ENCODE measurements around the gene RHEX.
"Not testable (repeated sequence)": the region's sequence is repeated elsewhere in the genome, so short reads cannot be mapped to it uniquely, and the experiment has no call there.

The RHEX gene

DNA sequence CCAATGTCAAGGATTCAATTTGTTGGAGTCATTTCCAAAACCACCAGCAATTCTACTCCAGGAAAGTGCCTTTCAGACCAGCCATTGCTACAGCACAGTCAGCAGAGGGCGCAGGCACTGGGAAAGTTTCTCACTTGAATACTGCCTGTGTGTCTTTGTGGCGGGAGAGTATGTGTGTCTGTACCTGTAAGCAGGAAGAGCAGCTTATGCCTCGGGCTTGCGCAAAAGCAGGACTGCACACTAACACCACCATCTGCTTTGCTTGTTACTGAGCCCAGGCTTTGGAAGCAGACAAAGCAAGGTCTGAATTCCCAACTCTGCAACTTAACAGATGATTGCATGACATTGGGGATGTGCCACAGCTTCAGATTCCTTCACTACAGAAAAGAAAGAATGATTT is 22.3 kb upstream of the RHEX start:
- DNase-seq, result peak; percentile 66

DNA sequence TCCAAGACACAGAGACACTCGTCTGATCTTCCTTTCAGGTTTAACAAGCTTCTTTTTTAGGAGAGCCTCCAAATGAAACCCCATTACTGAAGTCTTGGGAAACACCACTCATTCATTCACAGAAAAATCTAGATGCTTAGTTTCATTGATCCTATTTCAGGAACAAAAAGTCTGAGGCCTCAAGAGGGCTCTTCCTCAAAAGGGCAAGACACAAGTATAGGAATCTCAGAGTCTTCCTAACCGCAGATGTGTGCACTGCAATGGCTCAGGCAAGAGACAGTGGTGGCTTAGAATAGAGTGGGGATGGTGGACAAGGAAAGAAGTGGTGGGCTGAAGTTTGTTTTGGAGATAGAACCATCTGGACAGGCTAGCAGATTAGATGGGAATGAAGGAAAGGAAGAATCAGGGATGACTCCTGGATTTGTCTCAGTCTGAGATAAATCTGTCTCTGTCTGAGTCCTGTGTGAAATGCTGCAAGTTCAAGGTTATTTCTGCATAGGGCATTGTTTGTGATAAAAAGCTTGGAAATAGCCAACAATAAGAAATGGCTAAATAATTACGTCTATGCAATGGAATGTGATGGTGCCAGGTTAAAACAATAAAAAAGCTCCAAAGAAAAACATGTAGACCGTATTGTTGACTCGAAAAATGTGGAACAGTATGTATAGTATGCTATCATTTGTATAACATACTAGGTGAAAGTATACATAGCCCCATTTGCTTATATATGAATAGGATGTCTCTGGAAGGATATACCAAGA is 20.4 kb upstream of the RHEX start:
- DNase-seq, result no peak

DNA sequence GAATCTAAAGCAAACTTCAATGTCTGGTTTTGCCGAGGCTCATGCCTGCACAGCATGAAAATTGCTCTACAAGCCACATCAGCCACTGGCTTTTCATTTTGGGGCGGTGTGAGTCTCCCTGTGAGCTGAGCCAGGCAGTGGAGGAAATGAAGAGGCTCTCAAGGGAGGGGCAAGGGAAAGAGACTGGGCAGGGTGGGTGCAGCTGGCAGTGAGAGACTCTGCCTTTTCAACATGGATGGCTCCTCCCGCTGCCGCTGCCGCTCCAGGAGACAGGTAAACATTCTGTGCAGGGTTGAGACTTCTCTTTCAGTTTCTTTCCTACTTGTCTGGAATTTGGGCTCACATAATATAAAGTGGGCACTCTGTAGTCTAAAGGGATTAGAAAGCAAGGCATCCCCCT is 17.9 kb upstream of the RHEX start:
- no peak for DNase-seq

DNA sequence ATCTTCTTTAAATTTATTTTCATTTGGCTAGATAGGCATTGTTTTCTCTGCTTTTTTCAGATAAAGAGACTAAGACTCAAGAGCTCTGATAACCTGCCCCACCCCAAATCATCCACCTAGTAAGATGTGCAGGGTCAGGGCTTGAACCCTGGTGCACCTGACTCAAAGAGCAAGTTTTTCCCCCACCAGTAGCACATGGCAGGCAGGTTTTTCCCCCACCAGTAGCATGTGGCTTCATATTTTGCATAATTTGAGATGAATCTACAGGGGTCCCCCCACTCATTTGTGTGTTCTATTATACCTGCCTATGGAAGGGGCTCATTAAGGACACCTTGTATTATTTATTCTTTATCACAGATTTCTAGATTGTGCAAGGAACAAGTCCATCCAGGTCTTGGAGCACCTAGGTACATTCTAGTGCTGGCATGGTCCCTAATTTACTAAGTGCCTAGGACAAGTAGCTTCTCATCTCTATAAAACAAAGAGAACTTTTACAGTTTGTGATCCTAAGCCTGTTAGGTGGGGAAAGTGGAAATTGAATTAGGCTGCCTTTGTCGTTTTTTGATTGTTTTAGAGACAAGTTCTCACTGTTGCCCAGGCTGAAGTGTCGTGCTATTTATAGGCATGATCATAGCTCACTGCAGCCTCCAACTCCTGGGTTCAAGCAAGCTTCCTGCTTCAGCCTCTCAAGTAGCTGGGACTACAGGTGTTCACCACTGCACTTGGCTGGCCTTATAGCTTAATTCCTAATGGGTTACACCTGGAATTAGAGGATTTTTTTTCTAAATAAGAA is 16.1 kb upstream of the RHEX start:
- DNase-seq, result no peak

DNA sequence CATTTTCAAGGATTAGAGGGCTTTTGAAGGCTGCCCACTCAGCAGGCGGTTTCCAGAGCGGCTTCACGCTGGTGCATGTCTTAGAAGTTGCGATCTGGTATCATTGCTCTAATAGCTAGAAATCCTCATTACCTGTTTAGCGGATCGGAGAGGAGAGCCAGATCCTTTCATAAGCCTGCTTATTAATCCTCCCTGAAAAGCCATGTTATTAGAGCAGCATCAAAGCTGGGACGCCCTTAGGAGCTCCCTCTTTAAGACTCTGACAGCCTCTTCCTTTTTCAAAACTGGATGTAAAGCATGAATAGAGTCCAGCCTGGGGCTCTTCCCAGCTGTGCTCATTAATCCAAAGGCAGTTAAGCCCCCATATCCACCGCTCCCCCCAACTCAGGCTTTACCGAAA is 15.4 kb upstream of the RHEX start:
- no peak for DNase-seq

DNA sequence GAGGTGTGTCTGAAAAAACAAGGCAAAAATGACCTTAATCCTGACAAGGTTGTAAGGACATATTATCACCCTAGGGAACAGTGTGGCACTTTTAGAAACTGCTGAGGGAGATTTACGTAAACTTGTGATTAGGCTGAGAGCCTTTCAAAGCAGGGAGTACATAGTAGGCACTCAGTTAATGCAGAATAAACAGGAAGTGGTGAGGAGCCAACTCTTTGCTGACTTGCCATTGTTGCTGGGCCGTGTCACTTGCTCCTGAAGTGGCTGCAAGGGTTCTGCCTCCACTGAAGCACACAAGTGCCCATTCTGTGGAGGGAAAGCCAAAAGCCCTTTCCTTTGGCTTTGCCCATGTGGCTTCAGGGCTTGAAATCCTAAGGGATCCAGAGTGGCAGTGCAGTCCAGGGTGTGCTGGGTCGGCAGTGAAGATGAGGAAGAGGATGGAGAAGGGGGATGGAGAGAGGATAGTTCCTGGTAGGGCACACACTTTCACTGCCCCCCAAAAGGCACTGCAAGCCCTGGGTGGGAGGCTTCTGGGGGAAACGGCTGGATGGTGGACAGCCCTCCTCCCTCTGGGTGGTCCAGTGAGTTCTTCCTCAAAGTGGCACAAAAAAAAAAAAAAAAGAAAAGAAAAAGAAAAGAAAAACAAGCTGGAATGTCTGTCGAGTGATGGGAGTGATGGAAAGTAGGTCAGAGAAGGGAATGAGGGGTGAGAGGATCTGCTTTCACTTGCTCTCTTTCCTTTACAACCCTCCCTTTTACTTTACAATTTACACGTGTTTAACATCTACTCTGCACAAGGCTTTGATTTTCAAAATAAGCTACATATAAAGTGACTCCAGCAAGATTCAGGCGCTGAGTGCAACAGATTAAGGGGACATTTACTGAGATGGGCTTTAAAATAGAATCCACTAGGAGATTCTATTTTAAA is 13.7 kb upstream of the RHEX start:
- no peak for DNase-seq

DNA sequence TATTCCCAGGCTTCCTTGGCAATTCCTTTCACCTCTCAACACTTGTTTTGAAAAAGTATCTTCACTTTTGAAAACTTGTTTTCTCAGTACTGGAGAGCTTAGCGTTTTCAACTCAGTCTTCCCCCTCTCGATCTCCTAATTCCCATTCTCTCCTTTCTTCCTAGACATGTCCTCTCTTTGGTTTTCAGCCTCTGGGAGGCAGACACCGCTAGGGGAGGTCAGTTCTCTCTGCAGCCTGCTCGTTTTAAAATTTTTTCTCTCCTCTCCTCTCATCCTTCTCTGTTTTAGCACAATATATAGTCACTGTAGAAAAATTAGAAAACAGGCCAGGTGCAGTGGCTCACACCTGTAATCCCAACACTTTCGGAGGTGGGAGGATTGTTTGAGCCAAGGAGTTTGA is 12.6 kb upstream of the RHEX start:
- no peak for DNase-seq

DNA sequence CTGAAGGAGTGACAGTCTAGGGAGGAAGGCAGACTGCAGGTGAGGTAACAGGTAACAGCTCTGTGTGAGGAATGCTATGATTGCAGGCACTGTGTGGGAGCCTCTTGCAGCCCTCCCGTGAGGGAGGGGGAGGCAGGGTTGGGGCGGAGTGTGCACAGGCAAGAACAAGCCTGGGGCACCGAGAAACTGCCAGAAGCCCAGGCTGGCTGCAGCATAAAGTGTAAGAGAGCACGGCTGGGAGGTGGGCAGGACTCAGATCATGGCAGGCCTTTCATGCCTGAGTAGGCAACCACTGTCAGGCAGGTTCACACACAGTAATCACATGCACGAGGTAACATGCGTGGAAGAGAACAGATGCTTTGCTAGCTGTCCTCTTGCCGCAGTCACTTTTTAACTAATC is 11.3 kb upstream of the RHEX start:
- DNase-seq, result no peak

DNA sequence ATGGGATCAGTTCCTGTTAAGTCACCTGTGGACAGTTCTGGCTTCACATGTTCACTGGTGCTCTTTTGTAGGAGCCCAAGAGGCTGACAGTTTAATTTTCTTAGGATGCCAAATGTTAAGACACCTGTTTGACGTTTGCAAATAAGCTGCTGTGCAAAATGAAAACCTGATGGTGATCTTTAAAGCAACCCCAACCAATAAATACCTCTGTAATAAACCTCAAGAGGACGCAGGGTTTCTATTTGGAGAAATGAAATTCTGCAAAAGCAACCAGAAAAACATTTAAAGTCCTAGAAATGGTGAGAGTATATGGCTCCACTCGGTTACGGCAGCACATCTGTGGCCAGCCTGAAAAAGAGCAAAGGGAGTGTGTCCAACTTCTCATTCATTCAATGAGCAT is 5.7 kb upstream of the RHEX start:
- DNase-seq, result no peak

DNA sequence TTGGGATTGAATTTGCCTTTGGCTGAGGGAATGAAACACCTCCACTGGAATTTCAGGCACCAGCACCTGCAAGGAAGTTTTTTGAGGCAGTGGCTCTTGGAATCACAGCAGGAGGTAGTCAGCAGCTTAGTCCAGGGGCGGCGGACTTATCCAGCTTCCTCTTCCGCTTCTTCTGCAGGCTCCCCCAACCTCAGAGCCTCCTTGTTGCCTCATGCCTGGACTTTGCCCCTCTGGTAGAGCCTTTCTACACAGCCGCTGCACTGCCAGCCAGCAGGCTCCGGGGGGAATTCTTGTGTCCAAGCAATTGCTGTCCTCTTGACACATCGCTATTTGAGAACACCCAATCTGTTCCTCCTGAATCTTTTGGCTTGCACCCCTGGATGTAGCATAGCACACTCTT is 4.4 kb upstream of the RHEX start:
- no peak for DNase-seq

DNA sequence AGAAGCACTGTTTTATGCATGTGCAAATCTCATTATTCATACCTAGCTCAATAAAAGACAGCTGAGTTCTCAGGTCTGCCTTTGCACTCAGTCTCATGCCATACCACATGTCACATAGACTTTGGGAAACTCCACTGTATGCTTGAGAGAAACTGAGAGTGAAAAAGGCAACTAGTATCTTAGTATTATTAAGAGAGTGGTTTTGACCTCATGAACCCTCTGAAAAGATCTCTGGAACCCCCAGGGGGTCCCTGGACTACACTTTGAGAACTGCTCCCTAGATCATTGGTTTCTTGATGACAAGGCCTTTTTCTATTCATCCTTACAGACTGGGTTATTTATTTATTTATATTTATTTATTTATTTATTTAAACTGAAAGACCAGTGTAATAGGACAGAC is 3.7 kb upstream of the RHEX start:
- no peak for DNase-seq

DNA sequence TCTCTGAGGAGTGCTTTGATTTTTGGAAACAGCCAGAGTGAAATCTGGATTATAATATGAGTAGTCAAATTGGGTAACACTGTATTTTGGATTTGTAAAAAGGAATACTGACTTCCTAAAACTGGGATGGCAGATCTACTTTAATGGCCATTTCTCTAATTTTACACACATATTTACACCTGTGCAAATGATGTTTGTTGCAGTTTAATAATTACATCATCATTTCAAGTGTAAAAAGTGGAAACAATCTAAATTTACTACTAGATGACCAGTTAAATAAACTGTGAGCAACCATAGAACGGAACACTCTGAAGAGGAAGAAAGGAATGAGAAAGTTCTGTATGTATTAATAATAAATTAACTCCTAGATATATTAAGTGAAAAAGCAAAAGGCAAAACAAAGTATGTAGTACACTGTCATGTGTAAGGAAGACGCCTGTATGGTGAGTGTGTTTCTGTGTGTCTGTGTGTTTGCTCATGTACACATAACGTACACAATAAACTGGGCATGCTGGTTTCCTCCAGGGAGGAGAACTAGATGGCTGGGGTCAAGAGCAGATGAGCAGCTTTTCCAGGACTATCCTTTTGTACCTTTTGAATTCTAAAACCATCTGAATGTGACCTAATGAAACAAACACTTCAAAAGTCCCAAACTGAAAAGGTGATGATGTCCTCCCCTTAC is 2.9 kb upstream of the RHEX start:
- no peak for DNase-seq

DNA sequence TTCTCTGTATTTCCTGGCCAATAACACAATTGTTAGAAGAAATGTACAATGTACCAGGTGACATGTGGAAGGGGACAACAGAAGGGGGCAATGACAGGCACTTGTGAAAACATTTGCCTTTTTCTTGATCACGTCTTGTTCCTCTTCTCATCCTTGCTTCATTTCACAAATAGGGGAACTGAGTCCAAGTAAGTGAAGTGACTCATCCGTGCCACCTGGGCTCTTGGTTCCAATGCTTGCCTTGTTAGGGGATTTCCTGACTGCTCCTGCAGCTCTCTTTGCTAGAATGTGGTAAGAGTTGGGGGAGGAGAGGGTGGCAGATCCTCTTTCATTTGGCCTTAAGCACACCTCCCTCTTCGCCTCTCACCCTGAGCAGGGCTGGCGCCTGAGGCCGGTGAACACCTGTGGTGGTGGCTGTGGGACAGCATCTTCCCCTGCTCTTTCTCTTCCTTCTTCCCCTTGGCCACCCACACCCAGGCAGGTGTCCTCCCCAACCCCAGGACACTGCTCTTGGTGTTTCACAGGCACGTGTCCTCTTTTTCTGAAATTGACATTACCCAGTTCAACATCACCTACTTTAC is 2.2 kb upstream of the RHEX start:
- DNase-seq, result peak; percentile 46

DNA sequence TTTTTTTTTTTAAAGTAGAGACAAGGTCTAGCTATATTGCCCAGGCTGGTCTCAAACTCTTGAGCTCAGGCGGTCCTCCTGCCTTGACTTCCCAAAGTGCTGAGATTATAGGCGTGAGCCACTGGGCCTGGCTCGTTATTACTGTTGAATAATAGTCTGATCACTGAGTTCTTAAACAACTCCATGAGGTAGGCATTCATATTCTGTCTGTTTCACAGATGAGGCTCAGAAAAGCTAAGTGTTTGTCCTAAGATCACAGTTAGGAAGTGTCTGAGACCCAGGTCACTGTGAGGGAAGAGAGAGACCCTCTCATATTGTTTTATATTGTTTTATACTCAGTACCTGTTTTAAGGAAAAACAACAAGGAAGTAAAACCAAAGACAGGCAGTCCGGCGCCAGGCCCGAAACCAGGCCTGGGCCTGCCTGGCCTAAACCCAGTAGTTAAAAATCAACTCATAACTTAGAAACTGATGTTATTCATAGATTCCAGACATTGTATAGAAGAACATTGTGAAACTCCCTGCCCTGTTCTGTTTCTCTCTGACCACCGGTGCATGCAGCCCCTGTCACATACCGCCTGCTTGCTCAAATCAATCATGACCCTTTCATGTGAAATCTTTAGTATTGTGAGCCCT is 625 bp upstream of the RHEX start:
- DNase-seq, result not testable (repeated sequence)

DNA sequence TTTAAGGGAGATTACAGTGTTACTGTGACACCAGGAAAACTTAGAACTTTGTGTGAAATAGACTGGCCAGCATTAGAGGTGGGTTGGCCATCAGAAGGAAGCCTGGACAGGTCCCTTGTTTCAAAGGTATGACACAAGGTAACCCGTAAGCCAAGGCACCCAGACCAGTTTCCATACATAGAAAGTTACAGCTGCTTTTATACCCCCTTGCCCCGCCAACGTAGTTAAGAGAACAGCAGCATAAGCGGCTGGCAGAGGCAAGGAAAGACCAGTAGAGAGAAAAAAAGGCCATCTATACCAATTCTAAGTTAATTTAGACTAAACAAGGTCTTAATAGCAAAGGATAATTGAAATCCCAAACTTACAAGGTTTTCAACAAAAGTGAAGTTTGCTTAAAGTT is 643 bp downstream of the RHEX start:
- not testable (repeated sequence) for DNase-seq

DNA sequence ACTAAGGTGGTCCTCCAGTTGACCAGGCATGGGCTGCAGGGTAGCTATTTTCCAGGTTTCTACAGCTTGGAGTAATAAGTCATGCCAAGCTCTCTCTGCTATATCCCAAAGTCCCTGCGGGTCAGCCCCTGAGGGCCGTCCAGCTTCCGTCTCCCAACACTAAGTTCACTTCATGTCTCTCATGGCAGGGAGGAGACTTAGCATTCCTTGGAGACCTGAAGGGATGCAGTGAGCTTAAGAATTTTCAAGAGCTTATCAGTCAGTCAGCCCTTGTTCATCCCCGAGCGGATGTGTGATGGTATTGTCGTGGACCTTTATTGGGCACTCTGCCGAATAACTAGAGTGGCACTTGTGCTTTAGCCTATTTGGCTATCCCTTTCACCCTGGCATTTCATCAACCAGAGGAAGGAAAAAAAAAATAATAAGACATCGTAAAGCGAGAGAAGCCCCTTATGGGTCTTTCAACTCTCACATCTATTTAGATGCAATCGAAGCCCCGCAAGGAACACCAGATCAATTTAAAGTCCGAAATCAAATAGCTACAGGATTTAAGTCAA is 2.2 kb downstream of the RHEX start:
- not testable (repeated sequence) for DNase-seq

DNA sequence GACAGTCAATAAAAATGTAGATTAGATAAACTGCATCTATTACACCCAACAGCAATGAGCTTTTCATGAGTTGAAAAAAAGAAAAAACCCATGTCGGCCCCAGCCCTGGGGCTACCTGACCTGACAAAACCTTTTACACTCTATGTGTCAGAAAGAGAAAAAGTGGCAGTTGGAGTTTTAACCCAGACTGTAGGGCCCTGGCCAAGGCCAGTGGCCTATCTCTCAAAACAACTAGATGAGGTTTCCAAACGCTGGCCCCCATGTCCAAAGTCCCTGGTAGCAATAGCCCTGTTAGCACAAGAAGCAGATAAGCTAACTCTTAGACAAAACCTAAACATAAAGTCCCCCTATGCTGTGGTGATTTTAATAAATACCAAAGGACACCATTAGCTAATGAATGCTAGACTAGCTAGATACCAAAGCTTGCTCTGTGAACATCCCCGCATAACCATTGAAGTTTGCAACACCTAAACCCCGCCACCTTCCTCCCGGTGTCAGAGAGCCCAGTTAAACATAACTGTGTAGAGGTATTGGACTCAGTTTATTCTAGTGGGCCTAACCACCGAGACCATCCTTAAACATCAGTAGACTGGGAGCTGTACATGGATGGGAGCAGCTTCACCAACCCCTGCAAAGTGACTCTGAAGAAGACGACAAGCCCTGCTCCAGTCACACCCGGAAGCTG is 2.8 kb downstream of the RHEX start:
- DNase-seq, result not testable (repeated sequence)

DNA sequence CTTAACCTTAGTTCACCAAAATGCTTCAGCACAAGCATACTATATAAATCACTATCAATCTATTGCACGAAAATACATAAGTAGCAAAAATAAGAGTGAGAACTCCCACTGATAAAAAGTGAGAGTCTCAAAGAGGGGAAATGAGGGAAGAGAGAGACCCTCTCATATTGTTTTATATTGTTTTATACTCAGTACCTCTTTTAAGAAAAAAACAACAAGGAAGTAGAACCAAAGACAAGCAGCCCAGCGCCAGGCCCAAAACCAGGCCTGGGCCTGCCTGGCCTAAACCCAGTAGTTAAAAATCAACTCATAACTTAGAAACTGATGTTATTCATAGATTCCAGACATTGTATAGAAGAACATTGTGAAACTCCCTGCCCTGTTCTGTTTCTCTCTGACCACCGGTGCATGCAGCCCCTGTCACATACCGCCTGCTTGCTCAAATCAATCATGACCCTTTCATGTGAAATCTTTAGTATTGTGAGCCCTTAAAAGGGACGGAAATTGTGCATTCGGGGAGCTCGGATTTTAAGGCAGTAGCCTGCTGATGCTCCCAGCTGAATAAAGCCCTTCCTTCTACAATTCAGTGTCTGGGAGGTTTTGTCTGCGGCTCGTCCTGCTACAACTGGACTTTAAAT is 5.4 kb downstream of the RHEX start:
- not testable (repeated sequence) for DNase-seq

DNA sequence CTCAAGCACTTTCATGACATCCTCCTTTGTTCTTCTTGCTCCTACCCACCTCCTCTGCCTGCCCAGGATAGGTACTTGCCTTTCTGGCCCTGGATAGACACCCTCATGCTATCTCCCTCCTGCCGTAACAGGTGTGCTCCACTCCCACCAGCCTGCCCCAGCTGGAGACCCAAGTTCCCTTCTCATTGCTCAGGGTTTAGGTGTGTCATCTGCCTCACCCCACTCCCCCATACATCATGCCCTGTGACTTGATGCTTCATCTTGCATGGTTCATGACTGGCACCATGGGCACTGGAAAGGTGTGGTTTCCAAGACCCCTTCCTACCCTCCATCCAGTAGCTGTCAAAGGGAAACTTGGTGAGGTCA is 5.9 kb downstream of the RHEX start:
- DNase-seq, result no peak

DNA sequence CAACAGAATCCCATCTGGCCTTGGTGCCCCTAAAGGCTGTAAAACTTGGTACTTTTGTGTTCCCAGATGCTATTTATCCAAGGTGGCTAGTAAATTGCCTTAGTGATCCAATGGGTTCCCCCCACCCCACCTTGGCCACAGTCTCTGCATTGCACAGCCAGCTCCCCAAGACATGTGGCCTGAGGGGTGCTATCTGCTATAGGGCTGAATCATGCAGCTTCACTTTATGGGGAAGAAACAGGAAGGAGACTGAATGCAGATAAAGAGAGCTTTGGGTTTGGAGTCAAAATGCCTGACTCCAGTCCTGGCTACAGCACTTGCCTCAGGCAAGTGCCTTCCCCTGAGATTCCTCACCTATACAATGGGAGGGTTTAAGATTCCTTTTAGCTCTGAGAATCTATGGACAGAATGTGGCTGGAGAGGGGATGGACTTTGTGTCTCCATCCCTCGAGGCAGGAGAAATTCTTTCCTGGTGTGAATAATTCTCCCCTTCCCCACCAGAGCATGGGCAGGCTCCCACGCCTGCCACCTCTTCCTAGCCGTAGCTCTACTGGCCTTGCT is 6.5 kb downstream of the RHEX start:
- DNase-seq, result no peak

All from CD4-positive, alpha-beta T cell treated with Interleukin-10 for 1 hour (primary cell).